Measurements from ENCODE around the gene ZFYVE27.
A peak's percentile ranks its signal among the peaks of the same experiment; 100 is the strongest.

ZFYVE27 gene

GRCh38 chr10:97795886-97796285 is 59.0 kb downstream of the ZFYVE27 start:
- no peak for DNase-seq

- DNase-seq, result peak; percentile 64
Observed at GRCh38 chr10:97796651-97797050, 59.7 kb downstream of the ZFYVE27 start.

GRCh38 chr10:97798958-97799610 is 62.2 kb downstream of the ZFYVE27 start:
- no peak for DNase-seq

GRCh38 chr10:97800474-97800873 is 63.5 kb downstream of the ZFYVE27 start:
- DNase-seq, result no peak

- DNase-seq, result no peak
Observed at GRCh38 chr10:97801422-97801821, 64.5 kb downstream of the ZFYVE27 start.

GRCh38 chr10:97805096-97805884 is 68.4 kb downstream of the ZFYVE27 start:
- DNase-seq, result no peak

GRCh38 chr10:97805949-97806348 is 69.0 kb downstream of the ZFYVE27 start:
- no peak for DNase-seq

GRCh38 chr10:97810446-97810845 is 73.5 kb downstream of the ZFYVE27 start:
- DNase-seq, result no peak

Measured in CD4-positive, alpha-beta T cell treated with Interleukin-10 for 1 hour (primary cell).